Measurements from ENCODE around the gene DDR2.
"Not testable (repeated sequence)": the region's sequence is repeated elsewhere in the genome, so short reads cannot be mapped to it uniquely, and the experiment has no call there.

The DDR2 gene

GRCh38 chr1:162788783-162789182, 156.5 kb downstream of the DDR2 start:
- DNase-seq, result not testable (repeated sequence)

- peak; percentile 81 for DNase-seq
Observed at GRCh38 chr1:162790303-162790984, 158.2 kb downstream of the DDR2 start, which contains the start of gene HSD17B7. TSS of gene HSD17B7 (plus strand) at chr1:162790702. CDS start at chr1:162790801, 99 bp downstream.

DNA sequence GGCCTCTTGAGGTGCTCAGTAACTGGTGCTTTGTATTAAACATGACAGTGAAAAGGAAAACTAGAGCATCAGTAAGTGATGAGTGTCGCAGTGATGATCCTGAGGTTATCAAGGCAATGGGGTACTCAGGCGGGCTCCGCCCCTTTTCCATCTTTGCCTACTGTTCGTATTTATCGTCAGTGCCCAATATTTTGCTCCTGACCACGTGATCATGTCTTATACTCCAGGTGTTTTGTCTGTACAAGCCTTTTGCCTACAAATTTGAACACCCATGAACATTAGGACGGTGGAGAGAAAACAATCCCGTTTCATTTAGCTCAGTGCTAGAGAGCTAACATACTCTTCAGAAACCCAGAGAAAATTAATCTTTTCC, 158.7 kb downstream of the DDR2 start:
- not testable (repeated sequence) for DNase-seq

DNA sequence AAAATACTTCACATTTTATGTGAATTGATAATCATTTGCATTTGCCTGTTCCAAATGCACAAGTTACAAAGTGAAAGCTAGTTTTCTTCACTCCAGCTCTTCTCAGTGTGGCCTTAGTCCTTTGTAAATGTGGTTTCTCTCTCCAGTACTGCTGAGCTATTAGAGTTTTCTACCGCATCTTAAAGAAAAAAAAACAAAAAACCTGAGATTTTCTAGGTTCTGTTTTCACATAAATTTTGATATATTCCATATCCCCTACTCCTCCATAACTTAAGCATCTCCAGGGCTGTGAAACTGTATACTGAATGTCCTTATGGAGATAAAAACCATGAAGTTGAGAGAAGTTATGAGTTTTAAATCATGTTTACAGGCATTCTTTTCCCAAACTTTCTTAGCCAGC, 162.0 kb downstream of the DDR2 start:
- DNase-seq, result not testable (repeated sequence)

- DNase-seq, result not testable (repeated sequence)
Observed at GRCh38 chr1:162796617-162797279, 164.5 kb downstream of the DDR2 start.

- DNase-seq, result not testable (repeated sequence)
Observed at GRCh38 chr1:162799995-162800830, 167.9 kb downstream of the DDR2 start.

DNA sequence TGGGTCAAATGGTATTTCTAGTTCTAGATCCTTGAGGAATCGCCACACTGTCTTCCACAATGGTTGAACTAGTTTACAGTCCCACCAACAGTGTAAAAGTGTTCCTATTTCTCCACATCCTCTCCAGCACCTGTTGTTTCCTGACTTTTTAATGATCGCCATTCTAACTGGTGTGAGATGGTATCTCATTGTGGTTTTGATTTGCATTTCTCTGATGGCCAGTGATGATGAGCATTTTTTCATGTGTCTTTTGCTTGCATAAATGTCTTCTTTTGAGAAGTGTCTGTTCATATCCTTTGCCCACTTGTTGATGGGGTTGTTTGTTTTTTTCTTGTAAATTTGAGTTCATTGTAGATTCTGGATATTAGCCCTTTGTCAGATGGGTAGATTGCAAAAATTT, 175.2 kb downstream of the DDR2 start:
- DNase-seq, result not testable (repeated sequence)

DNA sequence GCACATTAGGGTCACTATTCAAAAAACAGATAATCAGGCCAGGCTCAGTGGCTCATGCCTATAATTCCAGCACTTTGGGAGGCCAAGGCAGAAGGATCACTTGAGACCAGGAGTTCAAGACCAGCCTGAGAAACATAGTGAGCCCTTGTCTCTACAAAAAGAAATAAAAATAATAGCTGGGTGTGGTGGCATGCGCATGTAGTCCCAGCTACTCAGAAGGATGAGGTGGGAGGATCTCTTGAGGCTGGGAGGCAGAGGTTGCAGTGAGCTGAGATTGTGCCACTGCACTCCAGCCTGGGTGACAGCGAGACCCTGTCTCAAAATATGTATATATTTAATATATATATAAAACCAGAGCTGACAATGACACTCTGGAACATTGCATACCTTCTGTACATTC, 180.1 kb downstream of the DDR2 start:
- not testable (repeated sequence) for DNase-seq

GRCh38 chr1:162818136-162818535, 185.9 kb downstream of the DDR2 start:
- DNase-seq, result not testable (repeated sequence)

- DNase-seq, result not testable (repeated sequence)
Observed at GRCh38 chr1:162818666-162819065, 186.4 kb downstream of the DDR2 start.

DNA sequence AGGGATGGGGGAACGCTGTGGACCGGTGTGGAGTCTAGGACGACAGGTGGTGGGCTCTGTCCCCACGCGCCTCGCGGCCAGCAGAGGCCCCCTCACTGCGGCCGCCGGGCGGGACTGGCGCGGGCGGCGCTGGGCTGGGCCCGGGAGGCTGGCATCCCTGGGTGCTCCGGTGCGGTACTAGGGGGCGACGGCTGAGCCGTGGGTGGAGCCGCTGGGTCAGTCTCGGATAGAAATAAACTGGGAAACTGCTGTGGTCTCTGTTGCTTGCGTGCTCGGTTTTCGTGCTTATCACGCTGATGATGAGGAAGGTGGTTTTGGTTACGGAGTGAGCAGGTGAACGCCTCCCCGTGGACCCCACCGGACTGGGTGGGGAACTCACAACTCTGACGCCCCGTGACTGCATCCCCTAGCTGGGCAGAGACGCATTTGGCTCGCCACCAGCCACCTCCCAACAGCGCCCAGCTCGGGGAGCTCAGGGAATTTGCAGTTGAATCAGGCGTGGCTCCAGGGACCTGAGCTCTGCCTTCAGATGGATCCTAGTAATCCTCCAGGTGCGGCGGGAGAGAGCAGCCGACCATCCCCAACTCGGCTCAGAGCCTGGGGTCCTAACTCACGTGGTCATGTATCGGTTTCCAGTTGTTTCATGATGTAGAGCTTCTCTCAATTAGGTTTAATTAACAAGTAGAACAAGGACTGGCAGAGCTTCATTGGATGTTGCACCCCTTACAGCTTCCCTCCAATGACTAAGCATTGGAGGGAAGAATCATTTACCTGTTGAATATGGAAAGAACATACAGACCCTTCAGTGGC, 190.3 kb downstream of the DDR2 start:
- peak; percentile 53 for DNase-seq

- DNase-seq, result no peak
Observed at GRCh38 chr1:162823231-162823630, 191.0 kb downstream of the DDR2 start.

GRCh38 chr1:162823771-162824525, 191.7 kb downstream of the DDR2 start:
- no peak for DNase-seq

GRCh38 chr1:162829268-162829667, 197.0 kb downstream of the DDR2 start:
- no peak for DNase-seq

GRCh38 chr1:162832470-162832869, 200.2 kb downstream of the DDR2 start:
- no peak for DNase-seq

GRCh38 chr1:162835157-162835899, 203.1 kb downstream of the DDR2 start:
- DNase-seq, result no peak

Data from activated CD8-positive, alpha-beta memory T cell treated with anti-CD3 and anti-CD28 coated beads, Interleukin-2, amount 50 U/mL, for 48 hours (primary cell).